VCaP (cell line): ENCODE measurements around the gene SRGAP2C.
"Not testable (repeated sequence)": the region's sequence is repeated elsewhere in the genome, so short reads cannot be mapped to it uniquely, and the experiment has no call there.

ENCODE experiments used
- H3K27ac ChIP-seq: fragments of 450-650 bp; 2 replicates; pipeline ENCODE4 v1.5.1; 2017

SRGAP2C gene

GRCh38 chr1:121337958-121338357 lies 153.2 kb downstream of the SRGAP2C start:
- not testable (repeated sequence) for H3K27ac ChIP-seq

GRCh38 chr1:121339611-121340010 lies 154.8 kb downstream of the SRGAP2C start:
- not testable (repeated sequence) for H3K27ac ChIP-seq

GRCh38 chr1:121343311-121343906 lies 158.6 kb downstream of the SRGAP2C start:
- not testable (repeated sequence) for H3K27ac ChIP-seq

- not testable (repeated sequence) for H3K27ac ChIP-seq
Observed at GRCh38 chr1:121344355-121344754, 159.6 kb downstream of the SRGAP2C start.

GRCh38 chr1:121346654-121347053 lies 161.9 kb downstream of the SRGAP2C start:
- not testable (repeated sequence) for H3K27ac ChIP-seq

- H3K27ac ChIP-seq: not testable (repeated sequence)
Observed at GRCh38 chr1:121347476-121347875, 162.7 kb downstream of the SRGAP2C start.

GRCh38 chr1:121348115-121348514 lies 163.3 kb downstream of the SRGAP2C start:
- H3K27ac ChIP-seq: not testable (repeated sequence)

GRCh38 chr1:121349332-121349967 lies 164.7 kb downstream of the SRGAP2C start:
- H3K27ac ChIP-seq: not testable (repeated sequence)

- H3K27ac ChIP-seq: not testable (repeated sequence)
Observed at GRCh38 chr1:121355711-121356420, 171.1 kb downstream of the SRGAP2C start.

- not testable (repeated sequence) for H3K27ac ChIP-seq
Observed at GRCh38 chr1:121356819-121357218, 172.0 kb downstream of the SRGAP2C start.

GRCh38 chr1:121360531-121360930 lies 175.8 kb downstream of the SRGAP2C start:
- not testable (repeated sequence) for H3K27ac ChIP-seq

- H3K27ac ChIP-seq: not testable (repeated sequence)
Observed at GRCh38 chr1:121361451-121362233, 176.9 kb downstream of the SRGAP2C start.

- not testable (repeated sequence) for H3K27ac ChIP-seq
Observed at GRCh38 chr1:121362234-121362883, 177.6 kb downstream of the SRGAP2C start.

- not testable (repeated sequence) for H3K27ac ChIP-seq
Observed at GRCh38 chr1:121365316-121365715, 180.5 kb downstream of the SRGAP2C start.

GRCh38 chr1:121365723-121366122 lies 180.9 kb downstream of the SRGAP2C start:
- not testable (repeated sequence) for H3K27ac ChIP-seq

- not testable (repeated sequence) for H3K27ac ChIP-seq
Observed at GRCh38 chr1:121366171-121366570, 181.4 kb downstream of the SRGAP2C start.

GRCh38 chr1:121368910-121369309 lies 184.1 kb downstream of the SRGAP2C start:
- H3K27ac ChIP-seq: not testable (repeated sequence)

GRCh38 chr1:121369959-121370358 lies 185.2 kb downstream of the SRGAP2C start:
- H3K27ac ChIP-seq: not testable (repeated sequence)

- not testable (repeated sequence) for H3K27ac ChIP-seq
Observed at GRCh38 chr1:121374851-121375367, 190.1 kb downstream of the SRGAP2C start.

- not testable (repeated sequence) for H3K27ac ChIP-seq
Observed at GRCh38 chr1:121376986-121377385, 192.2 kb downstream of the SRGAP2C start.

- H3K27ac ChIP-seq: not testable (repeated sequence)
Observed at GRCh38 chr1:121378757-121379156, 194.0 kb downstream of the SRGAP2C start.

GRCh38 chr1:121384754-121385153 lies 200.0 kb downstream of the SRGAP2C start:
- H3K27ac ChIP-seq: not testable (repeated sequence)
